PFSK-1 (cell line): Measurements from ENCODE around the gene SLC35G2.

Source experiments
- FOXP2 ChIP-seq: optimal IDR thresholded peaks from 2 replicates; pipeline ENCODE3; 2011; ENCODE audit warnings: borderline replicate concordance, control low read depth, inconsistent platforms; ENCODE audit not compliant: insufficient read depth; ENCODE audit errors: extremely low read length, extremely low read depth
- POLR2AphosphoS5 ChIP-seq: IDR thresholded peaks from 2 replicates; pipeline ENCODE4 v1.6.1; 2012; ENCODE audit warnings: low read depth, mild to moderate bottlenecking, control low read depth, low read length, moderate library complexity
- REST ChIP-seq, 2 experiments: IDR thresholded peaks; 2 replicates each; pipeline versions ENCODE4 v1.6.1 to v1.8.0; 2011 to 2012; ENCODE audit warnings: low read depth in 2 of 2, low read length in 2 of 2, control low read depth in 1 of 2, inconsistent platforms in 1 of 2, mild to moderate bottlenecking in 1 of 2, moderate library complexity in 1 of 2; ENCODE audit not compliant: insufficient read depth in 1 of 2
- SIN3A ChIP-seq: IDR thresholded peaks from 2 replicates; pipeline ENCODE4 v1.6.1; 2012; ENCODE audit warnings: mild to moderate bottlenecking, low read length, moderate library complexity, borderline replicate concordance; ENCODE audit not compliant: insufficient read depth
- TAF1 ChIP-seq: IDR thresholded peaks from 2 replicates; pipeline ENCODE4 v1.6.1; 2012; ENCODE audit warnings: low read length, control low read depth, borderline replicate concordance; ENCODE audit not compliant: insufficient read depth

The SLC35G2 gene

GRCh38 chr3:136792556-136793330 lies 26.2 kb upstream of the SLC35G2 start:
- TF ChIP-seq REST (IDR thresholded peaks at IDR 0.05; ENCODE audit: insufficient read depth in 1 of 2, low read depth in 2 of 2, low read length in 2 of 2), result no peak
- no peak for TF ChIP-seq TAF1
- no peak for TF ChIP-seq FOXP2
- no peak for TF ChIP-seq POLR2AphosphoS5
- TF ChIP-seq SIN3A, result no peak

- no peak for TF ChIP-seq SIN3A
- no peak for TF ChIP-seq FOXP2
- TF ChIP-seq TAF1, result no peak
- TF ChIP-seq REST (IDR thresholded peaks at IDR 0.05; ENCODE audit: insufficient read depth in 1 of 2, low read depth in 2 of 2, low read length in 2 of 2), result no peak
- TF ChIP-seq POLR2AphosphoS5, result no peak
Measured at GRCh38 chr3:136802481-136802996, 16.4 kb upstream of the SLC35G2 start.

GRCh38 chr3:136804141-136804540 lies 14.8 kb upstream of the SLC35G2 start:
- no peak for TF ChIP-seq TAF1
- TF ChIP-seq FOXP2, result no peak
- no peak for TF ChIP-seq REST (IDR thresholded peaks at IDR 0.05; ENCODE audit: insufficient read depth in 1 of 2, low read depth in 2 of 2, low read length in 2 of 2)
- no peak for TF ChIP-seq POLR2AphosphoS5

- no peak for TF ChIP-seq FOXP2
- TF ChIP-seq POLR2AphosphoS5, result no peak
- TF ChIP-seq TAF1, result no peak
- TF ChIP-seq SIN3A, result no peak
- TF ChIP-seq REST (IDR thresholded peaks at IDR 0.05; ENCODE audit: insufficient read depth in 1 of 2, low read depth in 2 of 2, low read length in 2 of 2), result no peak
Measured at GRCh38 chr3:136804813-136805212, 14.1 kb upstream of the SLC35G2 start.

- TF ChIP-seq TAF1, result no peak
- TF ChIP-seq POLR2AphosphoS5, result no peak
- TF ChIP-seq SIN3A, result no peak
- TF ChIP-seq FOXP2, result no peak
- TF ChIP-seq REST (IDR thresholded peaks at IDR 0.05; ENCODE audit: insufficient read depth in 1 of 2, low read depth in 2 of 2, low read length in 2 of 2), result no peak
Measured at GRCh38 chr3:136805795-136806194, 13.1 kb upstream of the SLC35G2 start.
